ENCODE data around the gene DDX1.

Gene DDX1

GRCh38 chr2:15628899-15629855 lies 37.5 kb downstream of the DDX1 start:
- Histone ChIP-seq H3K4me3 (replicated peaks; ENCODE audit: insufficient read depth, low read length) (no peak overlapping the region), H3K27ac (replicated peaks) (no peak overlapping the region), H3K27me3 (ENCODE audit: insufficient read depth, poor library complexity, severe bottlenecking) (no peaks in the 10 kb centered on the region)
- no peak for DNase-seq (ENCODE audit: low read depth in 1 of 2, low spot score in 1 of 2)
- TF ChIP-seq REST (IDR thresholded peaks at IDR 0.05; ENCODE audit: insufficient replicate concordance, low read depth) (no peak), GABPA (IDR thresholded peaks at IDR 0.05; ENCODE audit: low read depth) (no peak), POLR2AphosphoS5 (IDR thresholded peaks at IDR 0.05; ENCODE audit: low read depth) (no peak), CTCF (IDR thresholded peaks at IDR 0.05; ENCODE audit: insufficient read depth, low read length) (no peak), SPI1 (IDR thresholded peaks at IDR 0.05; ENCODE audit: borderline replicate concordance, low read depth) (no peak)

- H3K27me3 ChIP-seq (ENCODE audit: insufficient read depth, poor library complexity, severe bottlenecking), result no peaks in the 10 kb centered on the region
- TF ChIP-seq SPI1 (IDR thresholded peaks at IDR 0.05; ENCODE audit: borderline replicate concordance, low read depth), result no peak
- TF ChIP-seq CTCF (IDR thresholded peaks at IDR 0.05; ENCODE audit: insufficient read depth, low read length), result no peak
- TF ChIP-seq REST (IDR thresholded peaks at IDR 0.05; ENCODE audit: insufficient replicate concordance, low read depth), result no peak
- TF ChIP-seq POLR2AphosphoS5 (IDR thresholded peaks at IDR 0.05; ENCODE audit: low read depth), result no peak
- TF ChIP-seq GABPA (IDR thresholded peaks at IDR 0.05; ENCODE audit: low read depth), result no peak
- H3K27ac ChIP-seq (replicated peaks), result no peak overlapping the region
- DNase-seq (ENCODE audit: low read depth in 1 of 2, low spot score in 1 of 2), result no peak
- H3K4me3 ChIP-seq (replicated peaks; ENCODE audit: insufficient read depth, low read length), result no peak overlapping the region
These were observed 38.7 kb downstream of the DDX1 start for GRCh38 chr2:15630121-15630977.

GRCh38 chr2:15630978-15631719 lies 39.5 kb downstream of the DDX1 start:
- no peak overlapping the region for H3K4me3 ChIP-seq (replicated peaks; ENCODE audit: insufficient read depth, low read length)
- no peak for DNase-seq (ENCODE audit: low read depth in 1 of 2, low spot score in 1 of 2)
- no peak for TF ChIP-seq GABPA (IDR thresholded peaks at IDR 0.05; ENCODE audit: low read depth)
- TF ChIP-seq POLR2AphosphoS5 (IDR thresholded peaks at IDR 0.05; ENCODE audit: low read depth), result no peak
- no peak for TF ChIP-seq CTCF (IDR thresholded peaks at IDR 0.05; ENCODE audit: insufficient read depth, low read length)
- TF ChIP-seq REST (IDR thresholded peaks at IDR 0.05; ENCODE audit: insufficient replicate concordance, low read depth), result no peak
- TF ChIP-seq SPI1 (IDR thresholded peaks at IDR 0.05; ENCODE audit: borderline replicate concordance, low read depth), result no peak
- no peaks in the 10 kb centered on the region for H3K27me3 ChIP-seq (ENCODE audit: insufficient read depth, poor library complexity, severe bottlenecking)
- no peak overlapping the region for H3K27ac ChIP-seq (replicated peaks)

Measured in HL-60 (cell line).